ENCODE results near the gene SUGCT.

SUGCT gene

DNA sequence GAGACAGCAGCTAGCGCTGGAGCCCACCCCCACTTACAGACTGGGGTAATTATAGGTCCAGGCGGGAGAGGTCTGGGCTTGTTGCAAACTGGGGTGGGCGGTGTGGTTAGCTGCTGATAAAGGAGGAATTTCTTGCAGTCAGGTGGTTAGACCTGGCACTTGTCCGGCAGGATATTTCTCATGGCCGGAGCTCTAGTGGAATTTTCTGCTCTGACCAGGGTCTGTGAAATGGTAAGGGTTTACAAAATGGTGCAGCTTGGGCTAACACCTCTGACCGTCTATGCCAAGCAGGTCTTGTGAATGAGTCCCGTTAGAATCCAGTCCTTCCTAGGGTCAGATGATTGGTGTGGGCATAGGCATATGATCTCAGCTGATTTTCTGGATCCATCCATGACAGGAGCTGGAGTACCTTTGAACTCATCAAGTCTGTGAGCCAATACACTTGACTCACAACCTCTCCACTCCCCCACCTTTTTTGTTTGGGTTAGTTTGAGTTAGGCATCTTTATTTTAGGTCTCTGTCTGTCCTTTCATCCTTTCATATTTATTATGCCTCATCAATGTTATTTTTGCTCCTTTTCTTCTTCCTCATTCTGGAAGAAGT is 213.4 kb downstream of the SUGCT start:
- DNase-seq (ENCODE audit: low read depth, low spot score), result no peak
- H3K4me3 ChIP-seq (ENCODE audit: insufficient read length, low read depth), result no peak overlapping the region
- no peaks in the 10 kb centered on the region for H3K36me3 ChIP-seq (ENCODE audit: insufficient read depth, insufficient read length, low read length)
- H3K9me3 ChIP-seq (ENCODE audit: insufficient read depth, low read length), result no peaks in the 10 kb centered on the region
- no peaks in the 10 kb centered on the region for H3K27me3 ChIP-seq (ENCODE audit: insufficient read depth, insufficient read length)
- no peak overlapping the region for H3K9ac ChIP-seq (ENCODE audit: insufficient read length, low read depth)
- H3K4me1 ChIP-seq (ENCODE audit: insufficient read depth, insufficient read length), result no peaks in the 10 kb centered on the region
- no peak for TF ChIP-seq YY1 (IDR thresholded peaks at IDR 0.05; ENCODE audit: insufficient read depth, insufficient read length)
- no peak for TF ChIP-seq SUZ12 (IDR thresholded peaks at IDR 0.05; ENCODE audit: extremely low read depth, insufficient read depth, insufficient read length)
- TF ChIP-seq ZNF274 (IDR thresholded peaks at IDR 0.05; ENCODE audit: low read depth, low read length), result no peak

DNA sequence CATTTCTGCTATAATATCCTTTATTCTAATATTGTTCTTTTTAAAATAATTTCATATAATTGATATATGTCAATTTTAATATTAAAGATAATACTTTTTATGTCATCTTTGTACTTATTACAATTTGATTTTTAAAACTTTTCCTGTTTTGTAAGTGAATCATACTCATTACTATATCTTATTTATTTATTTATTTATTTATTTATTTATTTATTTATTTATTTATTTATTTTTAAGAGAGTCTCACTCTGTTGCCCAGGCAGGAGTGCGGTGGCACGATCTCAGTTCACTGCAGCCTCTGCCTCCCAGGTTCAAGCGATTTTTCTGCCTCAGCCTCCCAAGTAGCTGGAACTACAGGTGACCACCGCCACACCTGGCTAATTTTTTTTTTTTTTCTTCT is 215.3 kb downstream of the SUGCT start:
- no peaks in the 10 kb centered on the region for H3K4me1 ChIP-seq (ENCODE audit: insufficient read depth, insufficient read length)
- H3K4me3 ChIP-seq (ENCODE audit: insufficient read length, low read depth), result no peak overlapping the region
- H3K9me3 ChIP-seq (ENCODE audit: insufficient read depth, low read length), result no peaks in the 10 kb centered on the region
- TF ChIP-seq YY1 (IDR thresholded peaks at IDR 0.05; ENCODE audit: insufficient read depth, insufficient read length) (no peak), SUZ12 (IDR thresholded peaks at IDR 0.05; ENCODE audit: extremely low read depth, insufficient read depth, insufficient read length) (no peak), ZNF274 (IDR thresholded peaks at IDR 0.05; ENCODE audit: low read depth, low read length) (no peak)
- DNase-seq (ENCODE audit: low read depth, low spot score), result no peak
- no peaks in the 10 kb centered on the region for H3K36me3 ChIP-seq (ENCODE audit: insufficient read depth, insufficient read length, low read length)
- H3K27me3 ChIP-seq (ENCODE audit: insufficient read depth, insufficient read length), result no peaks in the 10 kb centered on the region
- no peak overlapping the region for H3K9ac ChIP-seq (ENCODE audit: insufficient read length, low read depth)

DNA sequence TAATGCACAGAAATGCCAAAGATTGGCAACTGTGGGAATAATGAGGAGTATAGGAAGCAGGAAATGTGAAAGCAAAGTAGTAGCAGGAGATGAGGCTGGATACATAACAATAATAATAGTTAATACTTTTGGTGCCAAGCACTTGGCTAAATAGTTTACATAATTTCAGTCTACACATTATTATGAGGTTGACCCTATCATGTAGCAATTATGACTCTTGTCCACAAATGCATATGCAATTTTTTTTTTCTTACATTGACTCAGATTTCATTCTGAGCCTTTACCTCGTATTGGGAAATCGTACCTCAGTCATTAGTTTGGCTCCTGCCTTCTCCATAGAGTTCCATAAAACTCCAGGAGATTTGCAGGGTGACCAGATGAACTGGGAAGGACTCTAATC is 219.9 kb downstream of the SUGCT start:
- H3K4me1 ChIP-seq (ENCODE audit: insufficient read depth, insufficient read length), result no peaks in the 10 kb centered on the region
- TF ChIP-seq SUZ12 (IDR thresholded peaks at IDR 0.05; ENCODE audit: extremely low read depth, insufficient read depth, insufficient read length) (no peak), YY1 (IDR thresholded peaks at IDR 0.05; ENCODE audit: insufficient read depth, insufficient read length) (no peak), ZNF274 (IDR thresholded peaks at IDR 0.05; ENCODE audit: low read depth, low read length) (no peak)
- no peaks in the 10 kb centered on the region for H3K27me3 ChIP-seq (ENCODE audit: insufficient read depth, insufficient read length)
- H3K36me3 ChIP-seq (ENCODE audit: insufficient read depth, insufficient read length, low read length), result no peaks in the 10 kb centered on the region
- no peak overlapping the region for H3K9ac ChIP-seq (ENCODE audit: insufficient read length, low read depth)
- no peak overlapping the region for H3K4me3 ChIP-seq (ENCODE audit: insufficient read length, low read depth)
- DNase-seq (ENCODE audit: low read depth, low spot score), result no peak
- no peaks in the 10 kb centered on the region for H3K9me3 ChIP-seq (ENCODE audit: insufficient read depth, low read length)

DNA sequence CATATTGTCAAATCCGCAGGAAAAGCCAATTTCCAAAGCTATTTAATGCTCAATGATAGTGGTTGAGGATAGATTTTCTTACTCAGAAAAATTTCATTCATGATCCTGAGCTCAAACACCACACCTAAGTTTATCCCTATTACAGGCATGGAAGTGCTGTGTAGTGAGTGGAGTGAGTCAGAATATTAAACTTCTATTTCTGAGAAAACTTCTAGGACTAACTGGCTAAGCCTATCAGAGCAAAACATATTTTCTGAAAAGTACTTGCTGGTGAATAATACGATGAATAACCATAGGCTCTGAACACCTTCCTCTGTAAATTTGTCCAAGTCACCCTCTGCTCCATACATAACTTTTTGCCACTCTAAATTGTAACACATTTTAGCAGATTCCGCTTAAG is 221.5 kb downstream of the SUGCT start:
- H3K9me3 ChIP-seq (ENCODE audit: insufficient read depth, low read length), result no peaks in the 10 kb centered on the region
- H3K4me1 ChIP-seq (ENCODE audit: insufficient read depth, insufficient read length), result no peaks in the 10 kb centered on the region
- H3K9ac ChIP-seq (ENCODE audit: insufficient read length, low read depth), result no peak overlapping the region
- no peaks in the 10 kb centered on the region for H3K36me3 ChIP-seq (ENCODE audit: insufficient read depth, insufficient read length, low read length)
- TF ChIP-seq ZNF274 (IDR thresholded peaks at IDR 0.05; ENCODE audit: low read depth, low read length) (no peak), YY1 (IDR thresholded peaks at IDR 0.05; ENCODE audit: insufficient read depth, insufficient read length) (no peak), SUZ12 (IDR thresholded peaks at IDR 0.05; ENCODE audit: extremely low read depth, insufficient read depth, insufficient read length) (no peak)
- H3K27me3 ChIP-seq (ENCODE audit: insufficient read depth, insufficient read length), result no peaks in the 10 kb centered on the region
- DNase-seq (ENCODE audit: low read depth, low spot score), result no peak
- no peak overlapping the region for H3K4me3 ChIP-seq (ENCODE audit: insufficient read length, low read depth)

DNA sequence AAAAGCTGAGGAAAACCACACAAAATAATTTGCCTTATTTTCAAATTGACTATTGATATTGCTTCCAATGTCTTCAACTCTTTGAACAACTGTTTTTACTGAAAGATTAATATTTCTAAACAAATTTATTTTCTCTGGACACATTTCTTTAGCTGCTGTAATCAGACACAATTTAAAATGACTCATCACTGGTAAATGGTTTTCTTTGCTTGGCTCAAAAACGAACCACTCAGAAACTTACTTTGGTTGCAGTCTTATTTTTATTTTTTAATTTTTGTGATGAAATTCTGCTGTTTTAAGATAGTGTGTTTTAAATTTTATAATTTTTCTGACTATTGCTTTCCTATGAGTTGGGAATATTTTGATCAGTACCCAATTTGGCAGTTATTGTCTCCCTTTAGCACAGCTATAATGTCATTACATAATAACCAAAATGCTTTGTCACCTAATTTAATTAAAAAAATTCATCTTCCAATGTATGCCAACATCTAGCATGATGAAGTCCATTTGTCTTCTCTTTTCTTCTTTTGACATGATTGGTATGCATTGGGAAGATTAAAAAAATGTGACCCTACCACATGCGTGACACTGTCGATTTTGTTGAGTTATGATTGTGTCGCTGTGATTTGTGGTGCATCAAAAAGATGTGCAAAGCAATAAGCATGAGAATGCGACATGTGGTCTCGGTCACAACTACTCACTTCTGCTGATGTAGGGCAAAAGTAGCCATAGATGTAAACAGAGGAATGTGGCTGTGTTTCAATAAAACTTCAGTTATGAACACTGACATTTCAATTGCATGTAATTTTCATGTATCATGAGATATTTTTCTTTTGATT is 222.3 kb downstream of the SUGCT start:
- Histone ChIP-seq H3K9me3 (ENCODE audit: insufficient read depth, low read length) (no peaks in the 10 kb centered on the region), H3K4me1 (ENCODE audit: insufficient read depth, insufficient read length) (no peaks in the 10 kb centered on the region), H3K27me3 (ENCODE audit: insufficient read depth, insufficient read length) (no peaks in the 10 kb centered on the region), H3K9ac (ENCODE audit: insufficient read length, low read depth) (no peak overlapping the region), H3K4me3 (ENCODE audit: insufficient read length, low read depth) (no peak overlapping the region), H3K36me3 (ENCODE audit: insufficient read depth, insufficient read length, low read length) (no peaks in the 10 kb centered on the region)
- DNase-seq (ENCODE audit: low read depth, low spot score), result no peak
- TF ChIP-seq YY1 (IDR thresholded peaks at IDR 0.05; ENCODE audit: insufficient read depth, insufficient read length) (no peak), ZNF274 (IDR thresholded peaks at IDR 0.05; ENCODE audit: low read depth, low read length) (no peak), SUZ12 (IDR thresholded peaks at IDR 0.05; ENCODE audit: extremely low read depth, insufficient read depth, insufficient read length) (no peak)

DNA sequence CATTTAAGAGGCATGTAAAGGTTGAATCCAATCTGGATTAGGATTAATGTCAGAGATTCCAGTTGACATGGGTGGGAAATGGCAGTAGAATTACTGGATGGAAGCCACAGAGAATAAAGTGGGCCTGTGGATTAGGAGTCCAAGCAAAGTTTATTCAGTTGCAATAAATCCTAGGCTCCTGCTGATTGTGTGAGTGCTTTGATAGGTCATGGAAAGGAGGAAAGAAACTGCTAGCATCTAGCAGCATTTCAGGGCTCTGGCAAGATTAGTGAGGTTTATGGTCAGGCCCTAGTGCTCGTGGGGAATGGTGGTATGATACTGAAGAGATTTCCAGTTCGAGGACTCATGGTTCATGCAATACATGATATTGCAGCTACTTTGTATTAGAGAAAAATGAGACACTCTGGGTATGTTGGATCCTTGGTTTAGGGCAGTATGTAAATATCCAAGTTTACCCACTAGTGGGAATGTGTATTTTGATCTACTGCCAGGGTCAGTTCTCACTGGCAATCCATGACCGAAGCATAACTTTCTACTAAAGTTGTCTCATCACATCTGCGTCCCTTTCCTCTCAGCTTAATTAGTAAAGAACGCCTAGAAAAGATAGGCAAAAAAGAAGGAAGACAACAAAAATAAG is 235.0 kb downstream of the SUGCT start:
- no peak for DNase-seq (ENCODE audit: low read depth, low spot score)
- Histone ChIP-seq H3K27me3 (ENCODE audit: insufficient read depth, insufficient read length) (no peaks in the 10 kb centered on the region), H3K9ac (ENCODE audit: insufficient read length, low read depth) (no peak overlapping the region), H3K9me3 (ENCODE audit: insufficient read depth, low read length) (no peaks in the 10 kb centered on the region), H3K4me1 (ENCODE audit: insufficient read depth, insufficient read length) (no peaks in the 10 kb centered on the region), H3K4me3 (ENCODE audit: insufficient read length, low read depth) (no peak overlapping the region), H3K36me3 (ENCODE audit: insufficient read depth, insufficient read length, low read length) (no peaks in the 10 kb centered on the region)
- TF ChIP-seq YY1 (IDR thresholded peaks at IDR 0.05; ENCODE audit: insufficient read depth, insufficient read length) (no peak), ZNF274 (IDR thresholded peaks at IDR 0.05; ENCODE audit: low read depth, low read length) (no peak), SUZ12 (IDR thresholded peaks at IDR 0.05; ENCODE audit: extremely low read depth, insufficient read depth, insufficient read length) (no peak)
